Peyer's patch (tissue), 4 donors: Measurements from ENCODE around the gene DISP2. TPM values are rescaled to one million over a fixed set of nuclear protein-coding genes. Genes with fewer than 3 reads are reported as not detected.

ENCODE experiments used
- DNase-seq, 3 donors: peaks; one replicate each; pipeline ENCODE4 v3.0.0-alpha.2; 2017 to 2019
- H3K27ac ChIP-seq, 4 donors: fragments of 200-600 bp; sonication (generic); one replicate each; pipeline ENCODE4 v1.5.1; 2016 to 2019
- H3K27me3 ChIP-seq, 2 donors: fragments of 200-600 bp; sonication (generic); one replicate each; pipeline ENCODE4 v1.5.1; 2019
- H3K36me3 ChIP-seq, 3 donors: fragments of 200-600 bp; sonication (generic); one replicate each; pipeline ENCODE4 v1.5.1; 2016 to 2019
- H3K4me1 ChIP-seq, 4 donors: fragments of 200-600 bp; sonication (generic); one replicate each; pipeline ENCODE4 v1.5.1; 2016 to 2019
- H3K4me3 ChIP-seq, 4 donors: fragments of 200-600 bp; sonication (generic); 1 replicate in 3 of 4; 2 replicates in 1 of 4; pipeline ENCODE4 v1.5.1; 2016 to 2019; ENCODE audit warnings: mild to moderate bottlenecking in 1 of 4
- H3K9me3 ChIP-seq, 4 donors: fragments of 200-600 bp; sonication (generic); one replicate each; pipeline ENCODE4 v1.5.1; 2016 to 2019; ENCODE audit warnings: mild to moderate bottlenecking in 1 of 4
- POLR2A ChIP-seq, 2 donors: fragments of 450-650 bp; IDR thresholded peaks; one replicate each; pipeline ENCODE4 v1.5.1; 2017; ENCODE audit warnings: antibody characterized with exemption in 2 of 2, mild to moderate bottlenecking in 2 of 2, moderate library complexity in 2 of 2
- total RNA-seq, 4 donors: library from RNA; depleted of rRNA; stranded (reverse); fragments of >200 nt; gene quantifications; one replicate each; pipeline ENCODE4 v1.1.0, GENCODE V29; 2016
- TF ChIP-seq, protein P1 (sequence below), 6 experiments: fragments of 450-650 bp in 4 of 6; fragments of 200-600 bp in 2 of 6; sonication (generic) in 1 of 6; IDR thresholded peaks; one replicate each; pipeline ENCODE4 v1.5.1; 2017 to 2019; ENCODE audit warnings: antibody characterized with exemption in 6 of 6, mild to moderate bottlenecking in 3 of 6, moderate library complexity in 1 of 6

Gene DISP2
- total RNA-seq, 4 donors from 2014 or later: 1.7 to 27.5 (median 7.4) TPM

- H3K4me1 ChIP-seq: peaks cover 2 to 22% (median 9%) of the 10 kb centered on the region in 4 donors
- no peaks in the 10 kb centered on the region for H3K27me3 ChIP-seq
- H3K27ac ChIP-seq: peak overlapping the region in 1 of 4 donors; percentile 40
- TF ChIP-seq, protein P1, sequence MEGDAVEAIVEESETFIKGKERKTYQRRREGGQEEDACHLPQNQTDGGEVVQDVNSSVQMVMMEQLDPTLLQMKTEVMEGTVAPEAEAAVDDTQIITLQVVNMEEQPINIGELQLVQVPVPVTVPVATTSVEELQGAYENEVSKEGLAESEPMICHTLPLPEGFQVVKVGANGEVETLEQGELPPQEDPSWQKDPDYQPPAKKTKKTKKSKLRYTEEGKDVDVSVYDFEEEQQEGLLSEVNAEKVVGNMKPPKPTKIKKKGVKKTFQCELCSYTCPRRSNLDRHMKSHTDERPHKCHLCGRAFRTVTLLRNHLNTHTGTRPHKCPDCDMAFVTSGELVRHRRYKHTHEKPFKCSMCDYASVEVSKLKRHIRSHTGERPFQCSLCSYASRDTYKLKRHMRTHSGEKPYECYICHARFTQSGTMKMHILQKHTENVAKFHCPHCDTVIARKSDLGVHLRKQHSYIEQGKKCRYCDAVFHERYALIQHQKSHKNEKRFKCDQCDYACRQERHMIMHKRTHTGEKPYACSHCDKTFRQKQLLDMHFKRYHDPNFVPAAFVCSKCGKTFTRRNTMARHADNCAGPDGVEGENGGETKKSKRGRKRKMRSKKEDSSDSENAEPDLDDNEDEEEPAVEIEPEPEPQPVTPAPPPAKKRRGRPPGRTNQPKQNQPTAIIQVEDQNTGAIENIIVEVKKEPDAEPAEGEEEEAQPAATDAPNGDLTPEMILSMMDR (IDR thresholded peaks at IDR 0.05): no peak
- TF ChIP-seq POLR2A (IDR thresholded peaks at IDR 0.05): no peak
- no peaks in the 10 kb centered on the region for H3K9me3 ChIP-seq
- no peak overlapping the region for H3K4me3 ChIP-seq
- H3K36me3 ChIP-seq: peaks cover 0 to 19% (median 0%) of the 10 kb centered on the region in 3 donors
- no peak for DNase-seq
These were observed 49.4 kb downstream of the DISP2 start for GRCh38 chr15:40407330-40407990.

- H3K36me3 ChIP-seq: peaks cover 0 to 37% (median 0%) of the 10 kb centered on the region in 3 donors
- H3K27me3 ChIP-seq: no peaks in the 10 kb centered on the region
- no peaks in the 10 kb centered on the region for H3K9me3 ChIP-seq
- no peak for DNase-seq
- no peak overlapping the region for H3K27ac ChIP-seq
- H3K4me1 ChIP-seq: peaks cover 2 to 28% (median 9%) of the 10 kb centered on the region in 4 donors
- no peak overlapping the region for H3K4me3 ChIP-seq
- TF ChIP-seq, protein P1 (IDR thresholded peaks at IDR 0.05): no peak
- TF ChIP-seq POLR2A (IDR thresholded peaks at IDR 0.05): no peak
These were observed 51.3 kb downstream of the DISP2 start for GRCh38 chr15:40409366-40409765.

DNA sequence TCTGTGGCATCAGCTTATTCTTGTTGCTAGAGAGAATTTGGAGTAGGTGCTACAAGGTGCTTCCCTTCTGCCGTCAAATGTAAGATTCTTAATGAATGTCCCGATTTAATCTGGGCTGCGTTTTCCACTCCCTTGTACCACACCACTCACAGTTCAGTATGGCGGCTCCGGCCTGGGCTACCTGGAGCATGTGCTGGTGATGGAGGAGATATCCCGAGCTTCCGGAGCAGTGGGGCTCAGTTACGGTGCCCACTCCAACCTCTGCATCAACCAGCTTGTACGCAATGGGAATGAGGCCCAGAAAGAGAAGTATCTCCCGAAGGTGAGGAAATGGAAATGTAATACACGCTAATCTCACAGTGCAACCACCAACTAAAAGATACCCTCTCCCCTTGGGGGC lies 52.5 kb downstream of the DISP2 start:
- DNase-seq: no peak
- H3K27me3 ChIP-seq: no peaks in the 10 kb centered on the region
- H3K4me1 ChIP-seq: peaks cover 0 to 22% (median 9%) of the 10 kb centered on the region in 4 donors
- no peaks in the 10 kb centered on the region for H3K9me3 ChIP-seq
- H3K36me3 ChIP-seq: peaks cover 0 to 48% (median 0%) of the 10 kb centered on the region in 3 donors
- no peak for TF ChIP-seq POLR2A (IDR thresholded peaks at IDR 0.05)
- TF ChIP-seq, protein P1 (IDR thresholded peaks at IDR 0.05): no peak
- no peak overlapping the region for H3K4me3 ChIP-seq
- no peak overlapping the region for H3K27ac ChIP-seq

GRCh38 chr15:40412095-40412759 lies 54.2 kb downstream of the DISP2 start:
- Histone ChIP-seq H3K27ac (peak overlapping the region in 2 of 4 donors; percentile 18 to 26), H3K36me3 (peaks cover 0 to 61% (median 0%) of the 10 kb centered on the region in 3 donors), H3K9me3 (no peaks in the 10 kb centered on the region), H3K4me3 (peak overlapping the region in 1 of 4 donors; percentile 5), H3K4me1 (peaks cover 0 to 10% (median 1%) of the 10 kb centered on the region in 4 donors), H3K27me3 (no peaks in the 10 kb centered on the region)
- TF ChIP-seq, protein P1 (IDR thresholded peaks at IDR 0.05): no peak
- no peak for TF ChIP-seq POLR2A (IDR thresholded peaks at IDR 0.05)
- peak in 2 of 3 donors; percentile 80 to 91 for DNase-seq

- peak overlapping the region in 1 of 4 donors; percentile 18 for H3K27ac ChIP-seq
- TF ChIP-seq POLR2A (IDR thresholded peaks at IDR 0.05): no peak
- TF ChIP-seq, protein P1 (IDR thresholded peaks at IDR 0.05): no peak
- no peak overlapping the region for H3K4me3 ChIP-seq
- H3K27me3 ChIP-seq: no peaks in the 10 kb centered on the region
- H3K9me3 ChIP-seq: no peaks in the 10 kb centered on the region
- DNase-seq: no peak
- H3K4me1 ChIP-seq: peaks cover 0 to 6% (median 0%) of the 10 kb centered on the region in 4 donors
- peaks cover 0 to 61% (median 0%) of the 10 kb centered on the region in 3 donors for H3K36me3 ChIP-seq
These were observed 55.0 kb downstream of the DISP2 start for GRCh38 chr15:40413036-40413435.
